Raji (cell line): Measurements from ENCODE around the gene UBE4A.

Source experiments
- POLR2A ChIP-seq: IDR thresholded peaks from 2 replicates; pipeline ENCODE4 v1.6.1; 2011; ENCODE audit warnings: low read depth, low read length, control low read depth; ENCODE audit not compliant: insufficient read depth

UBE4A gene

DNA sequence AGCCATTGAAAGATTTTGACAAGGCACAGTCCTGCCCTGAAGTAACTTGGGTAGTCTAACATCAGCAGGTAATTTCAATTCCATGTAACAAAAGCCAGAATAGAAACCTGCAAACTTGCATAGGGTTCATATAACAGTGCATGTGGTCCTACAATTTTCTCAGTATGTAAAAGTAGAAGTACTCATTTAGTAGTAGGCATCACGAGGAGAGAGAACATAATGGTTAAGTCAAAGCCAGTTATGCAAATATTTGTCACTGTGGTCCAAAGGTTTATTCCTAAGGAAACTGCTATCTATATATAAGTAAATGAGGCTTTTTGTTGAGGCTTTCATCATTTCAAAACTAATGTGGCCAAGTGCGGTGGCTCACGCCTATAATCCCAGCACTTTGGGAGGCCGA is 52.1 kb downstream of the UBE4A start:
- TF ChIP-seq POLR2A: no peak

DNA sequence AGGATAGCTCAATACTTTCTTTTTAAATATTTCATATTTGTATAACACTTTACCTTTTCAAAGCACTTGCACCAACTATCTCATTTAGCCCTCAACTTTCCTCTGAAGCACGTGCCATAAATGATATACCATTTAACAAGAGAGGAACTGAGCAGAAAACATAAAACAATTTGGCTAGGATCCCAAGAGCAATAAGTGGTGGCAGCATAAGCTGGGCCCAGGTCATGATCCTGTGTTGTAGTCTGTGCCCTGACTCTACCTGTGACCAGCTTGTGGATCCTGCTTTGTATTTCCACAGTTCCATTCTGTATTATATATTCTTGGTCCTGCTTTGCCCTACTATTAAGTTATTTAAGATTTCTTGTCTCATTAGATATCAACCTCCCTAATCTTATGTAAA is 53.5 kb downstream of the UBE4A start:
- TF ChIP-seq POLR2A: no peak

DNA sequence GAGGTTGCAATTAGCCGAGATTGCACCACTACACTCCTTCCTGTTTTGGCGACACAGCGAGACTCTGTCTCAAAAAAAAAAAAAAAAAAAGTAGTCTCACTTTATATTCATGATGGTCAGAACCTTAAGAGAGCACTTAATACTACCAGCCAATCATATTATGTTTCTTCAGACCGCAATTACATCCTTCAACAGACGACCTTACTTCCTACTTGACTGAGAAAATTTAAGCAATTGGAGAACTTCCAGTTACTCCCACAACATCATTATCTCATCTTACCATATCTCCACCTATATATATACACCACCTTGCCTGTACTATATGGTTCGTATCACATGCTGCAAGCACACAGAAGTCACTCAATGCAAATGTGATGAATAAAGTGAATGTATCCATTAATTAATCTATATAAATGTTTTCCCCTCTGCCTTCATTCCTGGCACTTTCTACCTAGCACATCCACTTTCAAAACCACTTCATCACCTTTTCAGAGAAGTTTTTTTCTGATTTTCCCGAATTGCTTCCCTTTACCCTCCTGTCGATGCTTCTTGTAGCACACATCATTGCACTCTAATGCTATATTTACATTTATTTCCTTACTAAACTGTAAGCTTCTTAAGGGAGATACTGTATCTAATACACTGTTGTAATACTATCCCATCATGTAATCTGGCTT is 55.8 kb downstream of the UBE4A start:
- no peak for TF ChIP-seq POLR2A

DNA sequence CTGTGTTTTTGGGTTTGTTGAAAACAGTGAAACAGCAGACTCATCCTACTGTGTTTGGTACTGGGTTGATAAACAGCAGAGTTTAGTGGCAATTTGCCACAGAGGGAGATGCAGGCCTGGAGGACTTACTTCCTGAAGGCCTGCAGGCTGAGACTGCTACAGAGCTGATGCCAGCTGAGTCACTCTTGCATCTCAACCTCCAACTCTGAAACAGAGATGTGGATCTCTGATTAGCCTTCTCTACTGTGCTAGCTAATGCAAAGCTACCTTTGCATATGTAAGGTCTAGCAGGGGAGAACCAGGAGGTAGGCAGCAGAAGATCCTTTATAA is 56.3 kb downstream of the UBE4A start:
- peak; percentile 63 for TF ChIP-seq POLR2A

DNA sequence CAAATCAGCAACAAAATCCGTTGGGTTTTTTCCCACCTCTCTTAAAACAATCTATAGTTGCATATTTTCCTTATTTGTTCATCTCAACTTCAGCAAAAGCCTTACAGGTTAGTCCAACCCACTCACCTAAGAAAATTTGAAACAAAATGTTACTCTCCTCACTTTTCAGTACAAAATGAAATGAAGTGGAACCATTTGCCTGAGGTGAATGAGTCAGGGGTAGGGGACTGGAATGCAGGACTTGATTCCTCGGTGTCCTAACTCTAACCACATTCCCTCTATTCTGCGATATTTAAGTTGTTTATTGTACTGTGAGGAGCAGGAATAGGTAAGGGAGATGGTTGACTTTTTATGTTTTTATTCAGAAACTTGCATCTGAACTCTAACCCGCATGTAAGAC is 58.4 kb downstream of the UBE4A start:
- TF ChIP-seq POLR2A: no peak

DNA sequence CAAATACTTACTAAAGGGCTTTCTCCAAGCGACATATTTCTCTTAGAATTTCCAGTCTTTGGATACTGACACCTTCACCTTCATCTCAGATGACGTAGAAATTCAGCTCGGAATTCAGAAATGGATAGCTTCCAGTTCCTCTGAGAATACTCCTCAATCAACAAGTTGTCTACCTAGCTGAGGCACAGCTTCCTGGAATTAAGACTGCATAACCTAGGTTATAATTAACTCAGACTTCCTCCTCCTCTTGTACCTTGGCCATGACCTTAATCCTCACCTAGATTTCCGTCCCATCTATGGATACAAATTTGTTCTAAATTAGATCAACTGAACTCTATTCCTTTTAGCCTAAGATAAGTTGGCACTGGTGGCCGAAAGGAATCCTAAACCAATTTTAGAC is 59.4 kb downstream of the UBE4A start:
- no peak for TF ChIP-seq POLR2A

DNA sequence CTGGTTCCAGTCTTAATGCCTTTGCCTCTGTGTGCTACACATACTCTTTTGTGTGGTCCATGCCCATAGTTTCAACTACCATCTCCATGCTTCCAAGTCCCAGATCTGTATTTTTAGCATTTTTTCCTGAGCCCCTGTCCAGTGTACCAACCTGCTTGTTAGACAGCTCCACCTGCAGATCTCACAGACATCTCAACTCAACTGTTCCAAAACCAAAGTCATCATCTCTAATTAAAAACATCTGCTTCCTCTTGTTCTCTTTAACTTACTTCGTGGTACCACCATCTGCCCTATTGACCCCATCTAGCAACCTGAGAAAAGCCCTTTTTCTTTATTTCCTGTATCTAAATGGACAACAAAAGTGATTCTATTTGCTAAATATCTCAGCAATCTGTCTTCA is 68.3 kb downstream of the UBE4A start:
- no peak for TF ChIP-seq POLR2A

DNA sequence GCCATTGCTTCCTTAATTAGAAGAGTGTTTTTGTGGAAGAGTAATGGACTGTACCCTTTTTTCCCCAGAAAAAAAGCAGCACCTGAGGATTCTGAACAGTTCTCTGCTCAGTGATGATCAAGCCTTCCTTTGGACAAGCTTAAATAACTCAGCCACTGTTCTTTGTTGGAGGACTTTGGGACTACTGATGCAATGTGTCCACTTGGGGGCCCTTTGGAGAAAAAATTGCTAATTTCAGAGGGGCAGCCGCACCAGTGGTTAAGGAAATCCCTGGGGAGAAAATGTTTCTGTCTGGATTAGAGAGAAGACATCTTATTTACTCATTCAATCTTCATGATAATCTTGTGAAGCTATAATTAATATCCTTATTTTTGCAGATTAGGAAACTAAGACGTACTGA is 71.6 kb downstream of the UBE4A start:
- no peak for TF ChIP-seq POLR2A

DNA sequence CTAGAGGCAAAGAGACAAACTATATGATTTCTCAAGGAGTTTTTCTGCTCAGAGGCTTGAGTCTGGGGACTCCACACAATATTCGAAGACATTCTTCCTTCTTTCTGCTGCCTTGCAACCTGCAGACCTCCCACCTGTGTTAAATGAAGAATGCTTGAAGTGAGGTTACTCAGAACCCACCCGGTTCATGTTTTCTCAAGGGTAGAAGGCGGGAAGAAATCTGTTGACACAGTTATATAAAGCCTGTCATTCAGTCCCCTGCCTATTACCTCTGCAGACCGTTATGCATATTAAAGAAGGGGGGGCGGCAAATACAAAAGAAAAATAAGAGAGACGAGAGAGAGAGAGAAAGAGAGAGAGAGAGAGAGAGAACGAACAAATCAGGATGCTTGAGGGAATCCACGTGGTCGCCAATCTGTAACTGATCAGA is 74.7 kb downstream of the UBE4A start:
- TF ChIP-seq POLR2A: no peak

DNA sequence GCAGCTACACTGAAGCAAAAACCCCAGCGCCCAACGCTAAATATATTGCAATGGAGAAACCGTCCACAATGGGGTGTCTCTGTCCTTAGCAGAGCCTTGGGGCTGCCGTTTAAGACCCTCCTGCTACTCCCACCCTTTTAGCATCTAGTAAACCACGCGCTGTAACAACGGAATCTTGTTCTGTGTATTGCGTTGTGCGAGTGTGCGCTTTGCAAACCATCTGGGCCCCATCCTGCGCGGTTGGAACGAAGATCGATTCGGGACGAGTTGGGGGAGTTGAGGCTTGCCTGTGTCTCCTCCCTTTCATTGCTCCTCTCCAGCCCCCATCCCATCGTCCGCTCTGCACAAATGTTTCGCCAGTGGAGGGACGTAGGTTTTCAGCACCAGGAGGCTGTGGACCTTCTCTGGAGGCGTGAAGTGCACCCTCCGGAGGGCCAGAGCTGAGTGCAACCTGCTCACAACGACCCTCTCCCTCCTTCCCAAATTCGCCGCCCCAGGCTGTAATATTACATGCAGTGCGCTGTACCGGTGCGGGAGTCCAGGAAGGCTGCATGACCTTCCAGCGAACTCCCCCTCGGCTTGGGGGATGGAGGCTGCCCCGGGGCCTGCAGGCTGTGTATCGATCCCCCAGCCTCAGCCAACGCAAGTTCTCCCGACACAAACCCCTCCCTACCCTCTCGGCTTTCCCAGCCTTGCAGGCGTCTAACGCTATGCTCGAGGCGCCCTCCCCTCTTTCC is 75.3 kb downstream of the UBE4A start:
- peak; percentile 85 for TF ChIP-seq POLR2A

DNA sequence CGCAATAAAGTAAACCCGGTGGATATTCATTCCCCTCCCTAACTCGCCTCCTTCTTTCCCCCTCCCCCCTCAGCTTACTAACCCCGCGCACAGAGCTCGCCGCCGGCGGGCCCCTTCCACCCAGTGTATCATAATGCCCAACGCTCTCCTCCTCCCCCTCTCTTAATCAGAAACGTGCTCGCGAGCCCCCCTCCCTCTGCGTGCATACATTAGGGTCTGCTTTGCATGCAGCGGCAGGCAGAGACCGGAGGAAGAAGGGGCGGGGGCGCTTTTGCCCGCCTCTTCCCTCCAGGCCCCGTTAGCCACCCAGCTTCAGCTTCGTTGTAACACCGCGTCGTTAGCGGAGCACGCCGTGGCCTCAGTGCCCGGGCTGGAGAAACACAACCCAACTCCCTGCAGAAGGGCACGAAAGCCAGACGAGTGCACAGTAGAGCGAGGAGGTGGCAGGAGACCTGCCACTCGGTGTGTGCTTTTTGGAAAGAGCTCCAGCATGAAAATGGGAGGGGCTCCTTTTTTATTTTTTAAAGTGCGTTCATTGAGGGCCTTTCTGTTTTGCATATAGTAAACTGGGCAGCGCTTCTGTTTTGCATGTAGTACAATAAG is 76.0 kb downstream of the UBE4A start:
- TF ChIP-seq POLR2A: peak; percentile 90

DNA sequence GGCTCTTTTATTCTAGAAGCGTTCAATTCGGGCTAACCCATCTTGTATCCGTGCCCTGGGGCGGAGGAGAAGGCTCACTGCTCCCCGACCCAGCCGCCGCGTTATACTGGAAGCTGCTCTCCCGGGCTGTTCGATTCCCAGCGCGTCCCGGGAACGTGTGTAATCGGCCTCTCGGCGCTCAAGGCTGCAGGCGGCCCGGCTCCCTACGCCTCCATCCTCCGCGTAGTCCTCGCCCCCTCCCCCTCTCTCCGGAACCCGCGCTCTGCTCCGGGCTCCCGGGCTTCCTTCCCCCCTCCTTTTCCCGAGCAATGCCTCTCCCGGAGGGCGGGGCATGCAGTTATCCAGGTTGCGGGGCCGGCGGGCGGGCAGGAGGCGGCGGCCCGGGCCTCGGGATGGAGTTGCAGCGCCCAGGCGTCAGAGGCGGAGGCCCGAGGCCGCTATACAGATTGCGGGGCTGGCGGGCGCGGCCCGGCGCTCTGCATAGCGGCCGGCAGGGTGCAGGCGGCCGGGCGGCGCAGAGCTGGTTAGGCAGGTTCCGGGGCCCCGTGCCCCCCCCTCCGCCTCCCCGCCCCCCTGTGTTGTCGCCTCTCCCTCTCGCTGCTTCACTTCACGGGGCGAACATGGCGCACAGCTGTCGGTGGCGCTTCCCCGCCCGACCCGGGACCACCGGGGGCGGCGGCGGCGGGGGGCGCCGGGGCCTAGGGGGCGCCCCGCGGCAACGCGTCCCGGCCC is 76.7 kb downstream of the UBE4A start, which contains the start of gene KMT2A:
Gene KMT2A, plus strand, starts transcription at position 600 of the 732 bp plus-strand sequence. Its CDS starts 21 bp downstream, at position 621.
- TF ChIP-seq POLR2A: peak; percentile 46; the same call in 1 of the 2 replicates

DNA sequence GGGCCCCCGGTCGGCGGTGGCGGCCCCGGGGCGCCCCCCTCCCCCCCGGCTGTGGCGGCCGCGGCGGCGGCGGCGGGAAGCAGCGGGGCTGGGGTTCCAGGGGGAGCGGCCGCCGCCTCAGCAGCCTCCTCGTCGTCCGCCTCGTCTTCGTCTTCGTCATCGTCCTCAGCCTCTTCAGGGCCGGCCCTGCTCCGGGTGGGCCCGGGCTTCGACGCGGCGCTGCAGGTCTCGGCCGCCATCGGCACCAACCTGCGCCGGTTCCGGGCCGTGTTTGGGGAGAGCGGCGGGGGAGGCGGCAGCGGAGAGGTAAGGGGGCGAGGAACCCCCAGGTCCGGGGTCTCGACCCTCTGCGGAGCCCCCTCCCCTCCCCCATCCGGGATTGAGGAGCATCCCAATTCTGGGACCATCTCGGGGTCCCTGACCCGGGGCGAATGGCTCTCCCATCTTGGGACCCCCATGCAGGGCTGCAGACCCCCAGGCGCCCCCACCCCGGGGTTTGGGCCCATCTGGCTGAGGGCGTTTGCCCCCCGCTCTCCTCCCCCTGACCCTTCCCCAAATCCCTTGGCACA is 77.3 kb downstream of the UBE4A start:
- no peak for TF ChIP-seq POLR2A

DNA sequence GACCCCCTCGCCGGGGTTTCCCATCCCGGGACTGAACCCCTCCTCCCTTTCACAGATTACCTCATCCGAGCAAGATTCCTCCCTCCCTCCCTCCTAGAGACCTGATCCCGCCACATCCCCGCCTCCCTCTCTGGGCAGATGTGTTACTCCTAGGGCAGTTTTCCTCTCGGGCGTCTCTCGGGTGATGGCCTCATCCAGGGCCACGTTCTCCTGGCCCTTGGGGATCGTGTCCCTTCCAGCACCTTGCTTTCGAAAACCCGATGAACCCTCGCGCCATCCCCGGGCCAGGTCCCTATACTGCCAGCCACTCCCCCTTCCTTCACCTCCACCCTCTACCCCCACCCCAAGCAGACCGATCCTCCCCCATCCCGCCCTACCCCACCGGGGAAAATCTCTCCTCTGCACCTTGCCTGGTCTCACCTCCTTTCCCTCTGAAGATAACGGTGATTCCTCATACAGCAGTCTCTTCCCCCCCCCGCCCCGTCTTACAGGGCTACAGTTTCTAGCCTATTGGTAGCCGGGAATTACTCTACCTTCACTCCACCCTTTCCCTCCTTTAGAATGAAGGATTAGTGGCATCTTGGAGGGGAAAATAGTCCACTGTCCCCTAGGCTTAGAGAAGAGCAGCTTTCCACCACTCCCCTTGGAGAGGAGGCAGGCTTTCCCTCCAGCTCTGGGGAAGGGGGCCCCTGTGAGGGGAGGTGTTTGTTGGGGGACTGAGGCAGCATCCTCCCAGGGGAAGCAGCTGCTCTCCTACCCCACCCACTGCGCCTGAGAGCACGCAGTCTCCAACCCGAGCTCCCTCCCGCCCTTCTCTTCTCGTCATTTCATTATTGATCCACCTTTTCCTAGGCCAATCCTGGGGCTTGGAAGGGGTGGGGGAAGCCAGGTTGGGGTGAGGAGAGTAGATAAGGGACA is 78.1 kb downstream of the UBE4A start:
- 0 out of 2 replicates have a peak, but pooled peaks have one; percentile 22 for TF ChIP-seq POLR2A
